HG03558 (cell line): ENCODE results near the gene TASP1.
"Not testable (repeated sequence)": the region's sequence is repeated elsewhere in the genome, so short reads cannot be mapped to it uniquely, and the experiment has no call there.

Experiments
- ATAC-seq: cut with Tn5 transposase; IDR thresholded peaks from one replicate; pipeline ENCODE4 v1.9.1; 2021; ENCODE audit warnings: moderate number of reproducible peaks; ENCODE audit not compliant: unreplicated experiment; ENCODE audit errors: extremely low read depth

The TASP1 gene

DNA sequence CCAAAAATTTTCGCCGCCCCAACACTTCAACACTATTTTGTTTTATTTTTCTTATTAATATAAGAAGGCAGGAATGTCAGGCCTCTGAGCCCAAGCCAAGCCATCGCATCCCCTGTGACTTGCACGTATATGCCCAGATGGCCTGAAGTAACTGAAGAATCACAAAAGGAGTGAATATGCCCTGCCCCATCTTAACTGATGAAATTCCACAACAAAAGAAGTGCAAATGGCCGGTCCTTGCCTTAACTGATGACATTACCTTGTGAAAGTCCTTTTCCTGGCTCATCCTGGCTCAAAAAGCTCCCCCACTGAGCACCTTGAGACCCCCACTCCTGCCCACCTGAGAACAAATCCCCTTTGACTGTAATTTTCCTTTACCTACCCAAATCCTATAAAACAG is 276.6 kb downstream of the TASP1 start:
- ATAC-seq = not testable (repeated sequence)

DNA sequence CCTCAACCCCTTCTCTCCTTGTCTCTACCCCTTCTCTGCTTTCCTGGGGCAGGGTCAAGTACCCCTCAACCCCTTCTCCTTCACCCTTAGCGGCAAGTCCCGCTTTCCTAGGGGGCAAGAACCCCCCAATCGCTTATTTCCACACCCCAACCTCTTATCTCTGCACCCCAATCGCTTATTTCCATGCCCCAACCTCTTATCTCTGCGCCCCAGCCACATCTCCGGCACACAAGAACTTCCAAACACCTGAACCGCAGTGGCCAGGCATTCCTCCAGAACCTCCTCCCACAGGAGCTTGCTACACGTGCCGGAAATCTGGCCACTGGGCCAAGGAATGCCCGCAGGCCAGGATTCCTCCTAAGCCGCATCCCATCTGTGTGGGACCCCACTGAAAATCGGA is 279.8 kb downstream of the TASP1 start:
- ATAC-seq = not testable (repeated sequence)

DNA sequence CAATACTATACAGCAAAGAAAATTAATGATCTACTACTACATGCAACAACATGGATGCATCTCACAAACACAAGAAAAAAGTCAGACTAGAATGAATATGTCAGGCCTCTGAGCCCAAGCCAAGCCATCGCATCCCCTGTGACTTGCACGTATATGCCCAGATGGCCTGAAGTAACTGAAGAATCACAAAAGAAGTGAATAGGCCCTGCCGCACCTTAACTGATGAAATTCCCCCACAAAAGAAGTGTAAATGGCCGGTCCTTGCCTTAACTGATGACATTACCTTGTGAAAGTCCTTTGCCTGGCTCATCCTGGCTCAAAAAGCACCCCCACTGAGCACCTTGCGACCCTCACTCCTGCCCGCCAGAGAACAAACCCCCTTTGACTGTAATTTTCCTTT is 280.9 kb downstream of the TASP1 start:
- ATAC-seq = not testable (repeated sequence)

DNA sequence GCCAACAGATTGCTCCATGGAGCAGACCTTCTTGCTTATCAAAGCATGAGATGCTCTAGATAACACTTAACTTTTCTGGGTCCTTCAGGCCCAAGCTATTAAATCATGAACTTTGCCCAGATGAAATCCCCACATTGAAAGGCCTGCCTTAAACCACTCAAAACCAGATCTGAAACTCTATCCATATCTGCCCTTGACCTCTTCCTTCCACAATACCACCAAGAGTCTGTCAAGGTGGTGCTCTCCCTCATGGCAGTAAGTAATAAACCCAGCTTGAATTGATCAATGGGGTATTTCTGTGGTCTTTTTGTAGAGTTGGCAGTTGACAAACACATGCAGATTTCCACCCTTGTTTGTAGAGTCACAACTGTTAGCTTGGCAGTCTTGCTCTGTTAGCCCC is 282.1 kb downstream of the TASP1 start:
- no peak for ATAC-seq

DNA sequence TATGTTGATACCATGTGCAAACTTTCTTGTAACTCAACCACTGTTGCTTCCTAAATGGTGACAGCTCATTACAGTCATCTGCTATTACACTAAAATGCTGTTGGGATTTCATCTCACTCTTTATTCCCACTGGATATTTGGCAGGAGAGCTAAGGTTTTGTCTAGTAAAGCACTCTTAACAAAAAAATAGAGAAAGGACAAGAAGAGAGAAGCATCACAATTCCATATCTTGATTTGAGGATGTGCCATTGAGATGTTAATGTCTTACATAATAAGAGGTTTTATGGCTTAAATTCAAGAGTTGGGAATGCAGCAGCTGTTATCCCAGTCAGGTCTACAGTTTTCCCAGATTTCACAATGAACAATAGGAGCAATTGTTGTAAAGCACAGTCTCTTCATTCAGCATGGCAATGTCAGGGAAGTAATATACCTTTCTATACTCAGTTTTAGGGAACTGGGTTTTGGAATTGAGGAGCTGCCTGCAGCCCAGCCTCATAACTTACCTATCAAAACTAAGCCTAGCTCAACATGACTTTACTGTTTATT is 282.7 kb downstream of the TASP1 start:
- ATAC-seq = no peak

DNA sequence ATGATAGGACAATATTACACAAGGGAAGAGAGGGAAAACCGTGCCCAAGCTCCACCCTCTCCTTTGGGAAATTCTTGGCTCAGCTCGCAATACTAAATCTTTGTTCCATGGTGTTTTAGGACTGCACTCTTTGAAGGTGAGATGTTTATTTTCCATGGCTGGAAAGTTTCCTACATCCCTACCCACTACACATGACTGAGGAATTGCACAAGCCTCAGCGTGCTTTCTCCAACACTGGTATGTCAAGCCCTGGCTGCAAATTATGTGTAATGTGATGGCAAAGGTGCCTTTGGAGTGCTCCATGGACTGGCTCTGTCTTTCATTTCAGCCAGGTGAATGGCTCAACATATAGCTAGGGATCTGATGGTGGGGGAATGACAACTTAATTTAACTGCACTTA is 283.3 kb downstream of the TASP1 start:
- ATAC-seq = no peak

DNA sequence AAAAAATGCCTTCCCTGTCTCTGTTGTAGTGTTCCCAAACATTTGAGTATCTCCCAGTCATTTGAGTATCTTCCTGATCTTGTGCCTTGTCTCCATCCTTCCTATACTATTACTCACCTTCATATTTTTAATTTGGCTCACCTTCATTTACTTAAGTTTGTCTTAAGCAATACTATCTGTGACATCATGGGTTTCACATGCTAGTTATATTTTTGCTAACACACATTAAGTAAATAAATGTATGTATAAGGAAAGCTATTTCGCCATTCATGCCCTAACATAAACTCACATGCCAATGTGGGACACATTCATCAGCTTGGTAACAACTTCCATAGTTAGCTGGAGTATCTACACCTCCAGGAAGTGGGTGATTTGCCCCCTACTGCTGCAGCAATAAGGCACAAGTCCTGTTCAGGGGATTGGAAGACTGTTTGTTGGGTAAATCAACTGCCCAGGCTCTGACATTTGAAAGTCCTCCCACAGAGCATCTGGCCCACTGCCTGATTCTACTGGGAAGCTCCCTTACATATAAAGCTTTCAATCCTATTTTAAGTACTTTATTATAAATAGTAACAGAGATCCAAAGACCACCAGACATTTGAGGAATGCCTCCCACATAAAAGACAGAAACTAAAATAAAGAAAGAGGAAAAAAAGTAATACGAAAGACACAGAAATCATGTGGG is 285.3 kb downstream of the TASP1 start:
- ATAC-seq = no peak

DNA sequence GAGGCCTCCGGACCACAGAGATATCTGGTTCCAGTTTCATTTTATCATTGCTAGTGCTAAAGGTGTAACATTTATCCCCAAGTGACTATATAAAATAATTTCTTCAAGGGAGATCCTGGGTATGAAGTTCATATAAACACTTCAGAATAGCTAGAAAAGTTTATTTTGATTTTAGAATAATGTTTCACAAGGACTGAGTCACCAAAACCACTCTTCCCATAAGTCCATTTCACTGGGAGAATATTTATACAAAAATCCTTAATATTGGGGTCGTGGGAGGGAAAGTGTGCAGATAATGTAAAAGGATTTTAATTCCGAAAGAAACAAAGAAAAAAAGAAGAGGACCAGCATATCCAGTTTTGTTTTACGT is 289.5 kb downstream of the TASP1 start:
- no peak for ATAC-seq

DNA sequence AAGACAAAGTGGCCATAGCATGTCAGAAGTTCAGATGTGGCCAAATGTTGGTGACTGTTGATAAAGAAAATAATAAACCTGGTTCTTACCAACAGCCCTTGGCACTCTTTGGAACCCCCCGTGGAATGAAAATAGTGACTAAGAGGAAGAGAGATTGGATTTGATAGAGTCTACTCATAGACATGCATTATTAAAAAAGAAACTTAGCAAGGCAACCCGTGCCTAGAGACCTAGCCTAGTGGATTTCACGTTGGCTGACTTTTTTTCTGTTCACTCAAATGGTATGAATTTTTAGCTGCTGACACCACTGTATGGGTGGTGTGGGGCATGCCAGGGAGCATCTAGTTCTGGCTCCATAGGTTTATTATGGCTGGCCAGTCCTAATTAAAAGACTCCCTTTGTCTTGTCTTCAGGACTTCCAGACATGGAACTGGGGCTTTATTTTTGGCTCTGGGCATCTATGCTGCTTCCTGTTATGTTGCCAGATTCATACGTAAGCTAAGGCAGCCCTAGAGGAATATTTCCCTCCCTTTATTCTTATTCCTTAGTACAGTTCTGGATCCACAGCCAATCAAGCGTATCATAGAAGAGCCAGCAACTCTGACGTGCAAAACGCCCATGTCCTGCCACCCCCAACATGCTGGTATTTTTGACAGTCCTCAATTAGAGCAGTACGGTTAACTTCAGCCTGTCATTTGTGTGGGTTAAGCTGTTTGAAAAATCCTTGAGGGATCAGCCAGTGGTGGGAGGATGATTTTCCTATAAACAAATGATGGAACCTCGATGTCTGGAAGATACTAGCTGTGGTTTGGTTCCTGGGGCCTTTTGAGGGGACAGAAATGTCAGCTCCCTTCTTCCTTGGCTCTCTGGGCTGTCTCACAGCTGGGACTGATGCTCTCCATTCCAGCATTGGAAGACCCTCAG is 290.2 kb downstream of the TASP1 start:
- ATAC-seq = no peak

DNA sequence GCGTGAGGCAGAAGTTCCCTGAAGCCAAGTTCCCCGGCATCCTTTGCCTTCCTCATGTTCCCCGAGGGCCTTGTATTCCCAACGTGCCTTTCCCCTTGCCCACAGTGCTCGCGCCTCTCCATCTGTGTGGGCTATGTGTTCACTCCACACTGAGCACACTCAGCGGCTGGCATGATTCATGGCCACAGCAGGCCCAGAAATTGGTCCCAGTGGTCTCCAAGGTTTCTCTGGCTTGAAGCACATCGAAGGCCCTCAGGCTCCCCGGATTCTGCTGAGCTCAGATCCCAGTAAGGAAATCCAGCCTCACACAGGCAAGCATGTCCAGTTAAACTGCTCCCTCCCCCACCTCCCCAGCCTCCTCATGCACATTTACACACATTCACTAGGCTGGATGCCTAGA is 294.1 kb downstream of the TASP1 start:
- no peak for ATAC-seq

DNA sequence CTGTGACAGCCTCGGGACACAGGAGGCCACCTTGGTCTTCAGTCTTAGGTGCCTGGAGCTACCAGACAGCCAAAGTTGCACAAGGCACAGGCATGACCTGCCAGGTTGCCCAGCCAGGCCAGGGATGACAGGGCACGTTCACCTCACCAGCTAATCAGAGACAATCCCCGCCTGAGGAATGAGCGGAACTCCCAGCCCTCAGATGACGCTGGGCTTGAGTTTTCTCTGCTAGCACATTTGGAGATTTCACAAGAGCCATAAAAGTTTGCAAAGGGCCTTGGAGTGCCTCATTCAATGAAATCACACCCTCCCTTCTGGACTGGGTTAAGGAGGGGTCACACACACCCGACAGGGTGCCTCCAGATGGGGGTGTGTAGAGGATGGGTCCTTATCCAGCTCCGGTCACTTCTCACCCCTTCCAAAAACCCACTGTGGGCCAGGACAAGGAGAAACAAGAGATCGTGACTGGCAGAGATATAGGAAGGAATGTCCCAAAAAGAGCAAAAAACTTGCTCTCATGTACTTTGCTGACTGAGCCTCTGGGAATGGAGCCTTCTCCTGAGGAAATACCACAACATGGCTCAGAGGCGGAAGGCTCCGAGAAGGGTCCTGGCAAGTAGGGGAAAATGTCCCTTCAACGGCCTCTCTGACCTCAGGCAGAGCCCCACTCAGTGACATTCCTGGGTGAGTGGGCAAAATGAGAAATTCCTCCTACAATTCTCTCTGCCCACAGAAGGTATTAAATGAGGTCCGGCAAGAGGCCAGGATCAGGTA is 296.1 kb downstream of the TASP1 start:
- no peak for ATAC-seq

DNA sequence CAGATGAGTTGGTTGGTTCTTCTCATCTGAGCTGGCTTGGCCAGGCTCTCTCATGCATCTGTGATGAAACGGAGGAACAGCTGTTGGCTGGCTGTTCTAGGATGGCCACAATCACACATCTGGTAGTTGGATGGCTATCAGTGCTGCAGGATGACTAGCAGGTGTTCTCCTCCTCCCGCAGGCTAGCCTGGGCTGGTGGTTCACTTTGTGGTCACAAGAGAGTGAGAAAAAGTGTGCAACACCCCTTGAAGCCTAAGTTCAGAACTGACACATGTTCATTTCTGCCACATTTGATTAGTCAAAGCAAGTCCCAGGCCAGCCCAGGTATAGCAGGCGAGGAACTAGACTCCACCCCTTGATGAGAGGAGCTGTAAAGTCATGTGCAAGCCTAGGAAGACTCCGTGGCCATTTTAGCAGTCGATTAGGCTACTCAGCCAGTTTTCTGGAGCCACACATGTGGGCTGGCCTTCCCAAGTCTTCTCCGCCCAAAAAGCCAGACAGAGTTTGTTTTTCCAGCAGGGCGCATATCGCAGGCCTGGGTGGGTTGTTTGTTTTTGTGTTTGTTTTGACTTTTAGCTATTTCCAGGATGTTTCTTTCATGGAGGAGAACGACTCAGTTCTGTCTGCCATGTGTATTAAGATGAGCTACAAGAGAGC is 296.9 kb downstream of the TASP1 start:
- ATAC-seq = peak; percentile 50

DNA sequence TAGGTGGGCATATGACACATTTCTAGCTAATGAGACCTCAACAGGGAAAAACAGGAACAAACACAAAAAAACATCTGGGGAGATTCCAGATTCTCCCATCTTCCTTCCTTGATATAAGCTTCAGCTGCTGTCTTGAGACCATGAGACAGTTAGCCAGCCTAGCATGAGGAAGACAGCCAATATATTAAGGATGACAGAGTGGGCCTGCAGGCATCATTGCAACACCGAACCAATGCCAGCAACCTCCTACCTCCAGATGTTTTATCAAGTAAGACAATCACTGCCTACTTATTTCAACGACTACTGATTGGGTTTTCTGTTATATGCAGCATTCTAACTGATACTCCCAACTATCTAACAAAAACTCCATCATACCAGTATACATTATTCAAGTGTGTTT is 298.6 kb downstream of the TASP1 start:
- ATAC-seq = no peak
